H1 (cell line): Measurements from ENCODE around the gene HAS3. TPM values are rescaled to one million over a fixed set of nuclear protein-coding genes. Genes with fewer than 3 reads are reported as not detected.

Experiments
- CHD1 ChIP-seq: IDR thresholded peaks from 2 replicates; pipeline ENCODE4 v1.6.1; 2012; ENCODE audit warnings: low read depth, low read length, improper control_type of control experiment
- CREB1 ChIP-seq: IDR thresholded peaks from 2 replicates; pipeline ENCODE4 v1.6.1; 2012; ENCODE audit warnings: inconsistent platforms
- HDAC2 ChIP-seq, 2 experiments: fragments of 300-600 bp in 1 of 2; sonication (generic) in 1 of 2; IDR thresholded peaks; 2 replicates each; pipeline ENCODE4 v1.6.1; 2011 to 2012; ENCODE audit warnings: low read depth in 2 of 2, low read length in 2 of 2, mild to moderate bottlenecking in 2 of 2, moderate library complexity in 2 of 2, borderline replicate concordance in 1 of 2, inconsistent platforms in 1 of 2
- NANOG ChIP-seq: IDR thresholded peaks from 2 replicates; pipeline ENCODE4 v1.6.1; 2011; ENCODE audit warnings: low read length, low read depth, mild to moderate bottlenecking, inconsistent platforms; ENCODE audit not compliant: insufficient read depth, poor library complexity, severe bottlenecking
- SIX5 ChIP-seq: IDR thresholded peaks from 2 replicates; pipeline ENCODE4 v1.6.1; 2011; ENCODE audit warnings: mild to moderate bottlenecking, low read depth, low read length
- polyA plus RNA-seq, 7 experiments: library from polyadenylated mRNA; depleted of rRNA in 3 of 7; stranded (reverse) in 5 of 7; unstranded in 2 of 7; fragments of >200 nt in 5 of 7; fragments of 200-250 nt in 2 of 7; gene quantifications; 1 replicate in 5 of 7; 2 replicates in 1 of 7; 4 replicates in 1 of 7; pipeline versions ENCODE4 v1.2.1 to v1.2.3, GENCODE V29; 2011 to 2013; ENCODE audit warnings: missing spikeins in 2 of 7, mixed read lengths in 2 of 7
- total RNA-seq: library from RNA; stranded (reverse); fragmentation: NEBNext Ultra II Directional; extraction: Animal tissue kit (Norgen Biotek cat#: 25700); gene quantifications from 2 replicates; pipeline ENCODE4 v1.2.1, GENCODE V29; 2021
- TF ChIP-seq, protein P1 (sequence below), 3 experiments: IDR thresholded peaks; 1 replicate in 2 of 3; 2 replicates in 1 of 3; pipeline versions ENCODE4 v1.5.1 to v1.6.1; 2011; ENCODE audit warnings: low read length in 3 of 3, mild to moderate bottlenecking in 3 of 3, inconsistent platforms in 2 of 3, low read depth in 1 of 3, moderate library complexity in 1 of 3; ENCODE audit not compliant: insufficient read depth in 1 of 3; ENCODE audit errors: control extremely low read depth in 1 of 3
- TF ChIP-seq, protein P2 (sequence below): IDR thresholded peaks from 2 replicates; pipeline ENCODE4 v1.6.1; 2012; ENCODE audit warnings: inconsistent platforms

Gene HAS3
- total and polyA plus RNA-seq, 2 of the 8 experiments (the other 6 are each of a cell fraction or from before 2014, with no cell fraction given), result 32.1 to 69.6 TPM

DNA sequence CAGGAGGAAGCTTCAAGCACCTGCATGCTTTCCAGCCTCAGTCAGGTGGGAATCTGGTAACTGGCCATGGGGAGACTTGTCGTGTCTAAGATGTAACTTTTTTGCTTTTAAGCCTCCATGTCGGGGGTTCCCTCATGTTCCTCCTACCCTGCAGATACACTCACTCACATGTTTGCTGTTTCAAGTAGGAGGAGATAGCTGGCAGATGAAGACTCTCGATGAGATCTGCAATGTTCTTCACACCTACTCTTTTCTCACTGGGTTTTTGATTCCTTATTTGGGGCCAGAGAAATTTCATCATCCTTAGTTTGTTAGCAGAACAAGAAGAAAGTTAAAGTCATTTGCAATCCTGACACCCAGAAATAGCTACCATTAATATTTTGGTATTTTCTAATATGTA, 51.7 kb downstream of the HAS3 start (continued):
- TF ChIP-seq, protein P1, sequence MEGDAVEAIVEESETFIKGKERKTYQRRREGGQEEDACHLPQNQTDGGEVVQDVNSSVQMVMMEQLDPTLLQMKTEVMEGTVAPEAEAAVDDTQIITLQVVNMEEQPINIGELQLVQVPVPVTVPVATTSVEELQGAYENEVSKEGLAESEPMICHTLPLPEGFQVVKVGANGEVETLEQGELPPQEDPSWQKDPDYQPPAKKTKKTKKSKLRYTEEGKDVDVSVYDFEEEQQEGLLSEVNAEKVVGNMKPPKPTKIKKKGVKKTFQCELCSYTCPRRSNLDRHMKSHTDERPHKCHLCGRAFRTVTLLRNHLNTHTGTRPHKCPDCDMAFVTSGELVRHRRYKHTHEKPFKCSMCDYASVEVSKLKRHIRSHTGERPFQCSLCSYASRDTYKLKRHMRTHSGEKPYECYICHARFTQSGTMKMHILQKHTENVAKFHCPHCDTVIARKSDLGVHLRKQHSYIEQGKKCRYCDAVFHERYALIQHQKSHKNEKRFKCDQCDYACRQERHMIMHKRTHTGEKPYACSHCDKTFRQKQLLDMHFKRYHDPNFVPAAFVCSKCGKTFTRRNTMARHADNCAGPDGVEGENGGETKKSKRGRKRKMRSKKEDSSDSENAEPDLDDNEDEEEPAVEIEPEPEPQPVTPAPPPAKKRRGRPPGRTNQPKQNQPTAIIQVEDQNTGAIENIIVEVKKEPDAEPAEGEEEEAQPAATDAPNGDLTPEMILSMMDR (IDR thresholded peaks at IDR 0.05; ENCODE audit: control extremely low read depth in 1 of 3, insufficient read depth in 1 of 3, low read depth in 1 of 3, low read length in 3 of 3), result no peak
- TF ChIP-seq HDAC2 (IDR thresholded peaks at IDR 0.05; ENCODE audit: borderline replicate concordance in 1 of 2, low read depth in 2 of 2, low read length in 2 of 2), result no peak
- TF ChIP-seq, protein P2, sequence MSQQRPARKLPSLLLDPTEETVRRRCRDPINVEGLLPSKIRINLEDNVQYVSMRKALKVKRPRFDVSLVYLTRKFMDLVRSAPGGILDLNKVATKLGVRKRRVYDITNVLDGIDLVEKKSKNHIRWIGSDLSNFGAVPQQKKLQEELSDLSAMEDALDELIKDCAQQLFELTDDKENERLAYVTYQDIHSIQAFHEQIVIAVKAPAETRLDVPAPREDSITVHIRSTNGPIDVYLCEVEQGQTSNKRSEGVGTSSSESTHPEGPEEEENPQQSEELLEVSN, result no peak
- no peak for TF ChIP-seq CREB1
- no peak for TF ChIP-seq CHD1
- TF ChIP-seq SIX5, result no peak
- TF ChIP-seq NANOG, result no peak
